H1 (cell line): Measurements from ENCODE around the gene IFNL3. TPM values are rescaled to one million over a fixed set of nuclear protein-coding genes. Genes with fewer than 3 reads are reported as not detected.

ENCODE experiments used
- ATF2 ChIP-seq: IDR thresholded peaks from 2 replicates; pipeline ENCODE4 v1.6.1; 2012; ENCODE audit warnings: low read length, inconsistent platforms
- E2F6 ChIP-seq: IDR thresholded peaks from 2 replicates; pipeline ENCODE4 v1.6.1; 2012; ENCODE audit warnings: inconsistent platforms
- POU5F1 ChIP-seq: IDR thresholded peaks from 2 replicates; pipeline ENCODE4 v1.6.1; 2011; ENCODE audit warnings: low read depth, mild to moderate bottlenecking, low read length, moderate library complexity
- polyA plus RNA-seq, 7 experiments: library from polyadenylated mRNA; depleted of rRNA in 3 of 7; stranded (reverse) in 5 of 7; unstranded in 2 of 7; fragments of >200 nt in 5 of 7; fragments of 200-250 nt in 2 of 7; gene quantifications; 1 replicate in 5 of 7; 2 replicates in 1 of 7; 4 replicates in 1 of 7; pipeline versions ENCODE4 v1.2.1 to v1.2.3, GENCODE V29; 2011 to 2013; ENCODE audit warnings: missing spikeins in 2 of 7, mixed read lengths in 2 of 7
- total RNA-seq: library from RNA; stranded (reverse); fragmentation: NEBNext Ultra II Directional; extraction: Animal tissue kit (Norgen Biotek cat#: 25700); gene quantifications from 2 replicates; pipeline ENCODE4 v1.2.1, GENCODE V29; 2021
- TF ChIP-seq, protein P1 (sequence below): fragments of 300-600 bp; sonication (generic); IDR thresholded peaks from 2 replicates; pipeline ENCODE4 v1.7.1; 2012; ENCODE audit warnings: low read length, moderate library complexity, mild to moderate bottlenecking, inconsistent platforms; ENCODE audit not compliant: insufficient replicate concordance

The IFNL3 gene
- total and polyA plus RNA-seq, 2 of the 8 experiments (the other 6 are each of a cell fraction or from before 2014, with no cell fraction given) = 0.11 TPM; not detected in 1

DNA sequence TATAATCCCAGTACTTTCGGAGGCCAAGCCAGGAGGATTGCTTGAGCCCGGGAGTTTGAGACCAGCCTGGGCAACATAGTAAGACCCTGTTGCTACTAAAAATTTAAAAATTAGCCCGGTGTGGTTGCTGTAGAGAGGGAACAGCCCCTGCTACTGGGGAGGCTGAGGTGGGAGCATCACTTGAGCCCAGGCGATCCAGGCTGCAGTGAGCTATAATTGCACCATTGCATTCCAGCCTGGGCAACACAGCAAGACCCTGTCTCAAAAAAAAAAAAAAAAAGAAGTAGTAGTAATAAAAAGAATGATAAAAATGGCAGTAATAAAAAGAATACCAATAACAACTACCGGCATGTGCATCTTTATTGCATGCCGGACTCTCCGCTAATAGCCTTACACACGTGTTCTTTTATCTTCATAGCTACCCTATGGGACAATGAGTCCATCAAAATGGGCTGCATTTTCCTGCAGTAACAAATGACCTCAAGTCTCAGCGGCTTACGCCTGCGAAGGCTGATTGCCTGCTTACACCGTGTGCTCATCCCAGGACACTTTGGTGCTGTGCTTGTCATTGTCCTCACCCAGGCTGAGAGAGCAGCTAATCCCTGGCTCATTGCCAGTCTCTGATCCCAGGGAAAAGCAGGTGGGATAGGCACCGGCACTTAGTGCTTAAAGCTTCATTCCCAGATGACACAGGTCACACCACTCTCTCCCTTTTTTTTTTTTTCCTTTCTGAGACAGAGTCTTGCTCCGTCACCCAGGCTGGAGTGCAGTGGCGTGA is 26.4 kb downstream of the IFNL3 start (continued):
- TF ChIP-seq E2F6 = no peak
- no peak for TF ChIP-seq POU5F1
- no peak for TF ChIP-seq ATF2
- TF ChIP-seq, protein P1, sequence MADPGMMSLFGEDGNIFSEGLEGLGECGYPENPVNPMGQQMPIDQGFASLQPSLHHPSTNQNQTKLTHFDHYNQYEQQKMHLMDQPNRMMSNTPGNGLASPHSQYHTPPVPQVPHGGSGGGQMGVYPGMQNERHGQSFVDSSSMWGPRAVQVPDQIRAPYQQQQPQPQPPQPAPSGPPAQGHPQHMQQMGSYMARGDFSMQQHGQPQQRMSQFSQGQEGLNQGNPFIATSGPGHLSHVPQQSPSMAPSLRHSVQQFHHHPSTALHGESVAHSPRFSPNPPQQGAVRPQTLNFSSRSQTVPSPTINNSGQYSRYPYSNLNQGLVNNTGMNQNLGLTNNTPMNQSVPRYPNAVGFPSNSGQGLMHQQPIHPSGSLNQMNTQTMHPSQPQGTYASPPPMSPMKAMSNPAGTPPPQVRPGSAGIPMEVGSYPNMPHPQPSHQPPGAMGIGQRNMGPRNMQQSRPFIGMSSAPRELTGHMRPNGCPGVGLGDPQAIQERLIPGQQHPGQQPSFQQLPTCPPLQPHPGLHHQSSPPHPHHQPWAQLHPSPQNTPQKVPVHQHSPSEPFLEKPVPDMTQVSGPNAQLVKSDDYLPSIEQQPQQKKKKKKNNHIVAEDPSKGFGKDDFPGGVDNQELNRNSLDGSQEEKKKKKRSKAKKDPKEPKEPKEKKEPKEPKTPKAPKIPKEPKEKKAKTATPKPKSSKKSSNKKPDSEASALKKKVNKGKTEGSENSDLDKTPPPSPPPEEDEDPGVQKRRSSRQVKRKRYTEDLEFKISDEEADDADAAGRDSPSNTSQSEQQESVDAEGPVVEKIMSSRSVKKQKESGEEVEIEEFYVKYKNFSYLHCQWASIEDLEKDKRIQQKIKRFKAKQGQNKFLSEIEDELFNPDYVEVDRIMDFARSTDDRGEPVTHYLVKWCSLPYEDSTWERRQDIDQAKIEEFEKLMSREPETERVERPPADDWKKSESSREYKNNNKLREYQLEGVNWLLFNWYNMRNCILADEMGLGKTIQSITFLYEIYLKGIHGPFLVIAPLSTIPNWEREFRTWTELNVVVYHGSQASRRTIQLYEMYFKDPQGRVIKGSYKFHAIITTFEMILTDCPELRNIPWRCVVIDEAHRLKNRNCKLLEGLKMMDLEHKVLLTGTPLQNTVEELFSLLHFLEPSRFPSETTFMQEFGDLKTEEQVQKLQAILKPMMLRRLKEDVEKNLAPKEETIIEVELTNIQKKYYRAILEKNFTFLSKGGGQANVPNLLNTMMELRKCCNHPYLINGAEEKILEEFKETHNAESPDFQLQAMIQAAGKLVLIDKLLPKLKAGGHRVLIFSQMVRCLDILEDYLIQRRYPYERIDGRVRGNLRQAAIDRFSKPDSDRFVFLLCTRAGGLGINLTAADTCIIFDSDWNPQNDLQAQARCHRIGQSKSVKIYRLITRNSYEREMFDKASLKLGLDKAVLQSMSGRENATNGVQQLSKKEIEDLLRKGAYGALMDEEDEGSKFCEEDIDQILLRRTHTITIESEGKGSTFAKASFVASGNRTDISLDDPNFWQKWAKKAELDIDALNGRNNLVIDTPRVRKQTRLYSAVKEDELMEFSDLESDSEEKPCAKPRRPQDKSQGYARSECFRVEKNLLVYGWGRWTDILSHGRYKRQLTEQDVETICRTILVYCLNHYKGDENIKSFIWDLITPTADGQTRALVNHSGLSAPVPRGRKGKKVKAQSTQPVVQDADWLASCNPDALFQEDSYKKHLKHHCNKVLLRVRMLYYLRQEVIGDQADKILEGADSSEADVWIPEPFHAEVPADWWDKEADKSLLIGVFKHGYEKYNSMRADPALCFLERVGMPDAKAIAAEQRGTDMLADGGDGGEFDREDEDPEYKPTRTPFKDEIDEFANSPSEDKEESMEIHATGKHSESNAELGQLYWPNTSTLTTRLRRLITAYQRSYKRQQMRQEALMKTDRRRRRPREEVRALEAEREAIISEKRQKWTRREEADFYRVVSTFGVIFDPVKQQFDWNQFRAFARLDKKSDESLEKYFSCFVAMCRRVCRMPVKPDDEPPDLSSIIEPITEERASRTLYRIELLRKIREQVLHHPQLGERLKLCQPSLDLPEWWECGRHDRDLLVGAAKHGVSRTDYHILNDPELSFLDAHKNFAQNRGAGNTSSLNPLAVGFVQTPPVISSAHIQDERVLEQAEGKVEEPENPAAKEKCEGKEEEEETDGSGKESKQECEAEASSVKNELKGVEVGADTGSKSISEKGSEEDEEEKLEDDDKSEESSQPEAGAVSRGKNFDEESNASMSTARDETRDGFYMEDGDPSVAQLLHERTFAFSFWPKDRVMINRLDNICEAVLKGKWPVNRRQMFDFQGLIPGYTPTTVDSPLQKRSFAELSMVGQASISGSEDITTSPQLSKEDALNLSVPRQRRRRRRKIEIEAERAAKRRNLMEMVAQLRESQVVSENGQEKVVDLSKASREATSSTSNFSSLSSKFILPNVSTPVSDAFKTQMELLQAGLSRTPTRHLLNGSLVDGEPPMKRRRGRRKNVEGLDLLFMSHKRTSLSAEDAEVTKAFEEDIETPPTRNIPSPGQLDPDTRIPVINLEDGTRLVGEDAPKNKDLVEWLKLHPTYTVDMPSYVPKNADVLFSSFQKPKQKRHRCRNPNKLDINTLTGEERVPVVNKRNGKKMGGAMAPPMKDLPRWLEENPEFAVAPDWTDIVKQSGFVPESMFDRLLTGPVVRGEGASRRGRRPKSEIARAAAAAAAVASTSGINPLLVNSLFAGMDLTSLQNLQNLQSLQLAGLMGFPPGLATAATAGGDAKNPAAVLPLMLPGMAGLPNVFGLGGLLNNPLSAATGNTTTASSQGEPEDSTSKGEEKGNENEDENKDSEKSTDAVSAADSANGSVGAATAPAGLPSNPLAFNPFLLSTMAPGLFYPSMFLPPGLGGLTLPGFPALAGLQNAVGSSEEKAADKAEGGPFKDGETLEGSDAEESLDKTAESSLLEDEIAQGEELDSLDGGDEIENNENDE = no peak
